Measurements from ENCODE around the gene BOD1L1. TPM values are rescaled to one million over a fixed set of nuclear protein-coding genes. Genes with fewer than 3 reads are reported as not detected.

BOD1L1 gene
- total and polyA plus RNA-seq, 5 donors from 2014 or later = 1.4 to 48.9 (median 1.8) TPM

DNA sequence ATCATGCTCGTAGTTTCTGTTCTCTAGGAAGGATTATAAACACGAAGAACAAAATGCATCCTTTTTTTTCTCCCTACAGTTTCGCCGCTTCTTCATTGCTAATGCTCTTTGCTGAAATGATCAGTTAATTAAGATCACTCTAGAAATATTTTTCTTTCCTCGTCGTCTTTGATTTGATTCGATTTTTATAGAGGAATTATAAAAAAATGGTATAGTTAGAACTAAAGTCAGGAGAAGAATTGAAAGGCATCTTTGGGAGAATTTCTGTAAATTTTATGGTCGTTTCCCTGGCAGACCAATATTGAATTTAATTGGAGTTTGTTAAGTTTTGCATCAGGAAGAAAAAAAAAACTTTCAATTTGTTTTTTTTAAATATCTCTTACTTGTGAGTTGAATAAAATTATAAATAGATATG lies 82.1 kb downstream of the BOD1L1 start:
- peak overlapping the region; percentile 78 to 83 (median 82) for H3K4me3 Mint-ChIP-seq
- Histone ChIP-seq H3K27ac (ENCODE audit: insufficient read depth, low read length, poor library complexity, severe bottlenecking) (no peak overlapping the region), H3K4me1 (ENCODE audit: control insufficient read depth, insufficient read depth, low read length, poor library complexity, severe bottlenecking) (peaks cover 74% of the 10 kb centered on the region), H3K4me3 (ENCODE audit: low read depth, low read length) (peak overlapping the region; percentile 37), H3K9me3 (ENCODE audit: control insufficient read depth in 2 of 2, low read length in 2 of 2) (peaks cover 0 to 8% of the 10 kb centered on the region in 2 experiments), H3K36me3 (ENCODE audit: control insufficient read depth, insufficient read depth, low read length) (no peaks in the 10 kb centered on the region), H3K27me3 (ENCODE audit: control insufficient read depth, insufficient read depth, low read length) (peaks cover 36% of the 10 kb centered on the region)
- H3K27ac Mint-ChIP-seq = no peak overlapping the region
- H3K36me3 Mint-ChIP-seq = no peaks in the 10 kb centered on the region
- DNase-seq = no peak
- no peak for ATAC-seq (ENCODE audit: low read depth in 2 of 2)
- peaks cover 0 to 14% (median 0%) of the 10 kb centered on the region in 7 donors for H3K9me3 Mint-ChIP-seq
- H3K4me1 Mint-ChIP-seq = peaks cover 15 to 59% (median 28%) of the 10 kb centered on the region in 4 donors
- H3K27me3 Mint-ChIP-seq = peaks cover 80% of the 10 kb centered on the region

DNA sequence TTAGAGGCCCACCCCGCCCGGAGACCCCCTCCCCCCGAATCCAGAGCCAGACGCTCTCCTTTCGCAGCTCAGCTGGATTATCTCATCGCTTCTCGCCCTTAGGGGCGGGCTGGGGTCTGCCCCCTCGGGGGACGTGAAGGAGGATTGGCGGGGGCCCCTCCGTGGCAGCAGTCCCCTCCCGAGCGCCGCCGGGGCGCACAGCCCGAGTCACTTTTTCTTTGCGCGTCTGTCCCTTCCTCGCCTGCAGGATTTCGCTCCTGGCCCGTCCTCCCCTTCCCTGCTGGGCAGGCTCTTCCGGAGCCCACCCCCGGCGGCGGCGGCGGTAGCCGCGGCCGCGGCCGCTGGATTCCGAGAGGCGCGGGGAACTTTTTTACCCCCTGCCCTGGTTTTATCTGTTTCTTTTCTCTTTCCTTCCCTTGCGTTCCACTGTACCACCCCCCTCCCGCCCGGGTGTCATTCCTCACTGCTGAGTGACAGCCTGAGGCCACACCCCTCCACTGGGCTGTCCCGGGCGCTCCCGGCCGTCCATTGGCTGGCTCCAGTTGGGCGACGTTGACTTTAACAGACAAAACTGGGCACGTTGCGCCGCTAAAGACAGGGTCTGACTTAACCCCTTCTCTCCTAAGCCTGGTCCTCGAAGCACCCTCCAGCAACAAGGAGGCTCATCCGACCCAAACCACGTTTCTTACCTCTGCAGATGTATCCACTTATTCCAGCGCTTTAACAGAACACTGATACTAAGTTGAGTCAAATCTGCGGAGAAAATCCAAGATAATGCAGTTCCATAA lies 82.7 kb downstream of the BOD1L1 start:
- ATAC-seq (ENCODE audit: low read depth in 2 of 2) (no peak), DNase-seq (peak in 1 of 3 donors; percentile 54)
- peaks cover 0 to 17% (median 0%) of the 10 kb centered on the region in 7 donors for H3K9me3 Mint-ChIP-seq
- Histone ChIP-seq H3K36me3 (ENCODE audit: control insufficient read depth, insufficient read depth, low read length) (no peaks in the 10 kb centered on the region), H3K27ac (ENCODE audit: insufficient read depth, low read length, poor library complexity, severe bottlenecking) (no peak overlapping the region), H3K4me1 (ENCODE audit: control insufficient read depth, insufficient read depth, low read length, poor library complexity, severe bottlenecking) (peaks cover 80% of the 10 kb centered on the region), H3K27me3 (ENCODE audit: control insufficient read depth, insufficient read depth, low read length) (peaks cover 34% of the 10 kb centered on the region), H3K4me3 (ENCODE audit: low read depth, low read length) (peak overlapping the region; percentile 37), H3K9me3 (ENCODE audit: control insufficient read depth in 2 of 2, low read length in 2 of 2) (peaks cover 0 to 8% of the 10 kb centered on the region in 2 experiments)
- peak overlapping the region; percentile 78 to 83 (median 82) for H3K4me3 Mint-ChIP-seq
- H3K27ac Mint-ChIP-seq = no peak overlapping the region
- peaks cover 15 to 65% (median 31%) of the 10 kb centered on the region in 4 donors for H3K4me1 Mint-ChIP-seq
- no peaks in the 10 kb centered on the region for H3K36me3 Mint-ChIP-seq
- H3K27me3 Mint-ChIP-seq = peaks cover 80% of the 10 kb centered on the region

GRCh38 chr4:13543839-13544605 lies 83.5 kb downstream of the BOD1L1 start, which contains the start of gene NKX3-2:
NKX3-2 (minus strand) TSS chr4:13544508; CDS start chr4:13544414, 94 bp downstream.
- peak within 1 kb of the TSS; percentile 78 to 83 (median 82) for H3K4me3 Mint-ChIP-seq
- H3K4me1 ChIP-seq (ENCODE audit: control insufficient read depth, insufficient read depth, low read length, poor library complexity, severe bottlenecking) = peaks cover 81% of the 10 kb centered on the region
- H3K27me3 ChIP-seq (ENCODE audit: control insufficient read depth, insufficient read depth, low read length) = peaks cover 34% of the 10 kb centered on the region
- no peak for DNase-seq
- no peaks in the 10 kb centered on the region for H3K36me3 ChIP-seq (ENCODE audit: control insufficient read depth, insufficient read depth, low read length)
- peaks cover 0 to 8% of the 10 kb centered on the region in 2 experiments for H3K9me3 ChIP-seq (ENCODE audit: control insufficient read depth in 2 of 2, low read length in 2 of 2)
- peaks cover 0 to 17% (median 0%) of the 10 kb centered on the region in 7 donors for H3K9me3 Mint-ChIP-seq
- H3K27ac ChIP-seq (ENCODE audit: insufficient read depth, low read length, poor library complexity, severe bottlenecking) = no peak within 1 kb of the TSS
- H3K4me3 ChIP-seq (ENCODE audit: low read depth, low read length) = peak within 1 kb of the TSS; percentile 37
- peaks cover 12 to 67% (median 29%) of the 10 kb centered on the region in 4 donors for H3K4me1 Mint-ChIP-seq
- H3K27me3 Mint-ChIP-seq = peaks cover 80% of the 10 kb centered on the region
- no peak for ATAC-seq (ENCODE audit: low read depth in 2 of 2)
- no peak within 1 kb of the TSS for H3K27ac Mint-ChIP-seq
- no peaks in the 10 kb centered on the region for H3K36me3 Mint-ChIP-seq

GRCh38 chr4:13543032-13543838 lies 84.3 kb downstream of the BOD1L1 start:
- H3K36me3 ChIP-seq (ENCODE audit: control insufficient read depth, insufficient read depth, low read length) = no peaks in the 10 kb centered on the region
- H3K27me3 ChIP-seq (ENCODE audit: control insufficient read depth, insufficient read depth, low read length) = peaks cover 37% of the 10 kb centered on the region
- Mint-ChIP-seq H3K4me3 (peak overlapping the region; percentile 58 to 83 (median 70)), H3K9me3 (peaks cover 0 to 17% (median 0%) of the 10 kb centered on the region in 7 donors), H3K36me3 (no peaks in the 10 kb centered on the region), H3K4me1 (peaks cover 7 to 68% (median 26%) of the 10 kb centered on the region in 4 donors), H3K27me3 (peaks cover 81% of the 10 kb centered on the region), H3K27ac (no peak overlapping the region)
- H3K9me3 ChIP-seq (ENCODE audit: control insufficient read depth in 2 of 2, low read length in 2 of 2) = peaks cover 0 to 16% of the 10 kb centered on the region in 2 experiments
- peaks cover 74% of the 10 kb centered on the region for H3K4me1 ChIP-seq (ENCODE audit: control insufficient read depth, insufficient read depth, low read length, poor library complexity, severe bottlenecking)
- no peak overlapping the region for H3K4me3 ChIP-seq (ENCODE audit: low read depth, low read length)
- no peak overlapping the region for H3K27ac ChIP-seq (ENCODE audit: insufficient read depth, low read length, poor library complexity, severe bottlenecking)
- ATAC-seq (ENCODE audit: low read depth in 2 of 2) (no peak), DNase-seq (no peak)

DNA sequence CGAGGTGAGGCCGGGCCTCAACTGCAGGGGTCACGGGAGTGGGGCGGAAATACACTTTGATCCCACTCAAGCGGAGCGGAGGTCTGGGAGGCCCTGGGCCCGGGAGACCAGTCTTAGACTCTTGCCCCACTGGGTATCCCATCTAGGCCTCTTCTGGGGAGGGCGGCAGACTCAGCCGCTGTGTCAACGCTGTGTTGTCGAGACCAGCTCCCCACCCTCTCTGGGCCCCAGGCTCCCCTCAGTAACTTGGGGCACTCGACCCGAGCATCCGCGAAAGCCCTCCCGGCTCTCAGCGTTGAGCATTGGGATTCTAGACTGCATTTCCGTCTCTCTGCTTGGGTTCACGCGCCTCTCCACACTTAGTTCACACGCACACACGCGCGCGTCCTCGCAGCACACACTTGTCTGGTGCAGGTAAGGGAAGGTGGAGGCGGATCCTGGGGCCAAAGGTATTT lies 84.9 kb downstream of the BOD1L1 start:
- Mint-ChIP-seq H3K36me3 (no peaks in the 10 kb centered on the region), H3K27ac (no peak overlapping the region), H3K27me3 (peaks cover 86% of the 10 kb centered on the region), H3K4me1 (peaks cover 7 to 72% (median 29%) of the 10 kb centered on the region in 4 donors), H3K9me3 (peaks cover 0 to 17% (median 0%) of the 10 kb centered on the region in 7 donors), H3K4me3 (peak overlapping the region; percentile 21 to 83 (median 70))
- peaks cover 41% of the 10 kb centered on the region for H3K27me3 ChIP-seq (ENCODE audit: control insufficient read depth, insufficient read depth, low read length)
- H3K4me1 ChIP-seq (ENCODE audit: control insufficient read depth, insufficient read depth, low read length, poor library complexity, severe bottlenecking) = peaks cover 68% of the 10 kb centered on the region
- no peak for DNase-seq
- no peak overlapping the region for H3K4me3 ChIP-seq (ENCODE audit: low read depth, low read length)
- H3K9me3 ChIP-seq (ENCODE audit: control insufficient read depth in 2 of 2, low read length in 2 of 2) = peaks cover 0 to 16% of the 10 kb centered on the region in 2 experiments
- H3K36me3 ChIP-seq (ENCODE audit: control insufficient read depth, insufficient read depth, low read length) = no peaks in the 10 kb centered on the region
- no peak overlapping the region for H3K27ac ChIP-seq (ENCODE audit: insufficient read depth, low read length, poor library complexity, severe bottlenecking)
- no peak for ATAC-seq (ENCODE audit: low read depth in 2 of 2)

GRCh38 chr4:13541720-13542576 lies 85.6 kb downstream of the BOD1L1 start:
- Histone ChIP-seq H3K36me3 (ENCODE audit: control insufficient read depth, insufficient read depth, low read length) (no peaks in the 10 kb centered on the region), H3K4me1 (ENCODE audit: control insufficient read depth, insufficient read depth, low read length, poor library complexity, severe bottlenecking) (peaks cover 61% of the 10 kb centered on the region), H3K4me3 (ENCODE audit: low read depth, low read length) (no peak overlapping the region), H3K27ac (ENCODE audit: insufficient read depth, low read length, poor library complexity, severe bottlenecking) (no peak overlapping the region), H3K9me3 (ENCODE audit: control insufficient read depth in 2 of 2, low read length in 2 of 2) (peaks cover under 1 to 21% of the 10 kb centered on the region in 2 experiments), H3K27me3 (ENCODE audit: control insufficient read depth, insufficient read depth, low read length) (peaks cover 48% of the 10 kb centered on the region)
- Mint-ChIP-seq H3K27me3 (peaks cover 86% of the 10 kb centered on the region), H3K27ac (no peak overlapping the region), H3K36me3 (peaks cover under 1% of the 10 kb centered on the region), H3K9me3 (peaks cover 0 to 22% (median 1%) of the 10 kb centered on the region in 7 donors), H3K4me3 (peak overlapping the region in 3 of 4 donors; percentile 54 to 83 (median 75)), H3K4me1 (peaks cover 7 to 72% (median 31%) of the 10 kb centered on the region in 4 donors)
- ATAC-seq (ENCODE audit: low read depth in 2 of 2) = peak in 1 of 2 donors; percentile 15
- DNase-seq = peak in 1 of 3 donors; percentile 51
